K562 (cell line): ENCODE data around the gene TMEM114. TPM values are rescaled to one million over a fixed set of nuclear protein-coding genes. Genes with fewer than 3 reads are reported as not detected.

ENCODE experiments used
- CTBP1 ChIP-seq: fragments of 450-650 bp; IDR thresholded peaks from 2 replicates; pipeline ENCODE4 v1.6.1; 2016; ENCODE audit warnings: borderline replicate concordance
- FUS ChIP-seq: fragments of 200-400 bp; formaldehyde crosslinking; optimal IDR thresholded peaks from 2 replicates; pipeline ENCODE3; 2017; ENCODE audit warnings: low read depth, low read length
- HNRNPH1 ChIP-seq: fragments of 200-400 bp; formaldehyde crosslinking; optimal IDR thresholded peaks from 2 replicates; pipeline ENCODE3; 2017; ENCODE audit warnings: low read depth, mild to moderate bottlenecking, low read length, moderate library complexity
- ILK ChIP-seq: fragments of 450-650 bp; IDR thresholded peaks from 2 replicates; pipeline ENCODE4 v1.6.1; 2016; ENCODE audit warnings: missing genetic modification characterization, low read depth, mild to moderate bottlenecking, missing compliant biosample characterization, moderate library complexity, borderline replicate concordance
- L3MBTL2 ChIP-seq: fragments of 450-650 bp; IDR thresholded peaks from 2 replicates; pipeline ENCODE4 v1.6.1; 2016; ENCODE audit warnings: mild to moderate bottlenecking, moderate library complexity
- NFE2 ChIP-seq: IDR thresholded peaks from 2 replicates; pipeline ENCODE4 v1.6.1; 2014; ENCODE audit warnings: antibody characterized with exemption, low read depth
- PHF8 ChIP-seq: fragments of 200-600 bp; sonication (generic); IDR thresholded peaks from 2 replicates; pipeline ENCODE4 v1.6.1; 2012; ENCODE audit warnings: mixed run types, mild to moderate bottlenecking, inconsistent platforms, low read length, moderate library complexity, borderline replicate concordance
- RBBP5 ChIP-seq: fragments of 200-600 bp; sonication (generic); IDR thresholded peaks from 2 replicates; pipeline ENCODE4 v1.6.1; 2012; ENCODE audit warnings: borderline replicate concordance, mild to moderate bottlenecking, low read length, control low read depth, inconsistent platforms; ENCODE audit not compliant: insufficient read depth, poor library complexity, severe bottlenecking
- TARDBP ChIP-seq: fragments of 450-650 bp; IDR thresholded peaks from 2 replicates; pipeline ENCODE4 v1.6.1; 2016
- ZNF23 ChIP-seq: fragments of 250-450 bp; sonication (Bioruptor Pico); IDR thresholded peaks from 2 replicates; pipeline ENCODE4 v1.4.0; 2020; ENCODE audit warnings: mild to moderate bottlenecking
- ZNF408 ChIP-seq: fragments of 250-450 bp; sonication (Bioruptor Pico); IDR thresholded peaks from 2 replicates; pipeline ENCODE4 v1.4.0; 2020; ENCODE audit warnings: low read depth, mild to moderate bottlenecking, moderate library complexity
- polyA plus RNA-seq, 8 experiments: library from polyadenylated mRNA; depleted of rRNA in 4 of 8; stranded (reverse) in 5 of 8; unstranded in 3 of 8; fragments of >200 nt; fragmentation: Nextera tagmentation in 2 of 8; fragmentation: Illumina TruSeq in 1 of 8; extraction: Ambion mirVana in 2 of 8; extraction: Trizol in 1 of 8; gene quantifications; 2 replicates each; pipeline versions ENCODE4 v1.2.1 to v1.2.3, GENCODE V29; 2011 to 2014; ENCODE audit warnings: inconsistent platforms in 1 of 8, missing spikeins in 1 of 8
- total RNA-seq, 7 experiments: library from RNA; depleted of rRNA in 6 of 7; stranded (reverse); fragments of >200 nt in 6 of 7; fragmentation: Illumina TruSeq in 2 of 7; extraction: Trizol in 2 of 7; gene quantifications; 2 replicates each; pipeline versions ENCODE4 v1.2.1 to v1.2.3, GENCODE V29; 2011 to 2021; ENCODE audit warnings: low replicate concordance in 1 of 7
- TF ChIP-seq, protein P1 (sequence below): sonication (generic); formaldehyde crosslinking; IDR thresholded peaks from 2 replicates; pipeline ENCODE4 v1.8.0; 2022; ENCODE audit warnings: missing genetic modification reagents, mild to moderate bottlenecking, borderline replicate concordance
- TF ChIP-seq, protein P2 (sequence below): sonication (generic); formaldehyde crosslinking; IDR thresholded peaks from 2 replicates; pipeline ENCODE4 v1.8.0; 2022; ENCODE audit warnings: mild to moderate bottlenecking, missing genetic modification reagents, borderline replicate concordance
- TF ChIP-seq, protein P3 (sequence below): fragments of 250-450 bp; sonication (Bioruptor Pico); IDR thresholded peaks from 2 replicates; pipeline ENCODE4 v1.9.0; 2021; ENCODE audit warnings: mild to moderate bottlenecking, inconsistent platforms
- TF ChIP-seq, protein P4 (sequence below): fragments of 250-450 bp; sonication (Bioruptor Pico); IDR thresholded peaks from 2 replicates; pipeline ENCODE4 v1.8.0; 2021; ENCODE audit warnings: moderate library complexity, mild to moderate bottlenecking, inconsistent platforms
- TF ChIP-seq, protein P5 (sequence below): sonication (generic); formaldehyde crosslinking; IDR thresholded peaks from 2 replicates; pipeline ENCODE4 v1.9.0; 2022; ENCODE audit warnings: mild to moderate bottlenecking, missing genetic modification reagents
- TF ChIP-seq, protein P6 (sequence below): fragments of 200-400 bp; formaldehyde crosslinking; IDR thresholded peaks from 2 replicates; pipeline ENCODE4 v1.6.1; 2017; ENCODE audit warnings: mild to moderate bottlenecking, low read depth, low read length, moderate library complexity

TMEM114 gene
- total and polyA plus RNA-seq, 9 of the 15 experiments (the other 6 are each of a cell fraction or from before 2014, with no cell fraction given): not detected

DNA sequence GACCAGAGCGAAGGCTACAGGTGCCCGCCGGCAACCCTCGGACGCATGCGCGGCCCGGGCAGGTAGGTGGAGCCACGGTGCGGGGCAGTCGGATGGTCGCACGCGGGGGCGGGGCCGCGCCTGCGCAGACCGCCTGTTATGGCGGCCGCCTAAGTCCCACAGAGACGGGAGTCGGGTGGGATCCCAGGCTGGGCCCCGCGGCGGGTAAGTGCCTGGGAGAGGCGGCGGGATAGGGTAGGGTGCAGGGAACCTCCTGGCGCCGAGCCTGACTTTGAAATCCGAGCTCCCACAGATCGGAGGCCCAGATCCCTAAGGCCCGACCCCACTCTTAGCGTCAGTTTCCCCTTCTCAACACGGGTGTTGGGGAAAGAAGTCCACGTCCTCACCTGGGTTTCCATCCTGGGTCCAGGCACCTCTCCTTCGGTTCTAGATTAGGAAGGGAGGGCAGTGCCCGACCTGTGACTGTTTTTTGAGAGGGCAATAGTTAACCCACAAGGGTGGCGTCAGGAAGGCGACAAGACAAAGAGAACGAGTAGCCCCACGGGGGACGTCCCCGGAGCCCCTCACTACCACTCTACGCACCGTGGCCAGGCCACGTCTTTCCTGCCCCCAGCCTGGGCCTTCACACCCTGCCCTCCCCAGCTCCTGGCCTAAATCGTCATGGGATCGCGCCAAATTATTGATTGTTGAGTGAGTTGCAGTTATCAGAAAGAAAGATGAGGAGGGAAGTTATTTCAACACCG, 31.4 kb upstream of the TMEM114 start, which contains the start of gene METTL22 (continued):
- TF ChIP-seq, protein P1, sequence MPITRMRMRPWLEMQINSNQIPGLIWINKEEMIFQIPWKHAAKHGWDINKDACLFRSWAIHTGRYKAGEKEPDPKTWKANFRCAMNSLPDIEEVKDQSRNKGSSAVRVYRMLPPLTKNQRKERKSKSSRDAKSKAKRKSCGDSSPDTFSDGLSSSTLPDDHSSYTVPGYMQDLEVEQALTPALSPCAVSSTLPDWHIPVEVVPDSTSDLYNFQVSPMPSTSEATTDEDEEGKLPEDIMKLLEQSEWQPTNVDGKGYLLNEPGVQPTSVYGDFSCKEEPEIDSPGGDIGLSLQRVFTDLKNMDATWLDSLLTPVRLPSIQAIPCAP: no peak
- TF ChIP-seq, protein P2, sequence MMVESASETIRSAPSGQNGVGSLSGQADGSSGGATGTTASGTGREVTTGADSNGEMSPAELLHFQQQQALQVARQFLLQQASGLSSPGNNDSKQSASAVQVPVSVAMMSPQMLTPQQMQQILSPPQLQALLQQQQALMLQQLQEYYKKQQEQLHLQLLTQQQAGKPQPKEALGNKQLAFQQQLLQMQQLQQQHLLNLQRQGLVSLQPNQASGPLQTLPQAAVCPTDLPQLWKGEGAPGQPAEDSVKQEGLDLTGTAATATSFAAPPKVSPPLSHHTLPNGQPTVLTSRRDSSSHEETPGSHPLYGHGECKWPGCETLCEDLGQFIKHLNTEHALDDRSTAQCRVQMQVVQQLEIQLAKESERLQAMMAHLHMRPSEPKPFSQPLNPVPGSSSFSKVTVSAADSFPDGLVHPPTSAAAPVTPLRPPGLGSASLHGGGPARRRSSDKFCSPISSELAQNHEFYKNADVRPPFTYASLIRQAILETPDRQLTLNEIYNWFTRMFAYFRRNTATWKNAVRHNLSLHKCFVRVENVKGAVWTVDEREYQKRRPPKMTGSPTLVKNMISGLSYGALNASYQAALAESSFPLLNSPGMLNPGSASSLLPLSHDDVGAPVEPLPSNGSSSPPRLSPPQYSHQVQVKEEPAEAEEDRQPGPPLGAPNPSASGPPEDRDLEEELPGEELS (CRISPR knock-in tag): no peak
- TF ChIP-seq TARDBP: no peak
- no peak for TF ChIP-seq HNRNPH1
- TF ChIP-seq, protein P3, sequence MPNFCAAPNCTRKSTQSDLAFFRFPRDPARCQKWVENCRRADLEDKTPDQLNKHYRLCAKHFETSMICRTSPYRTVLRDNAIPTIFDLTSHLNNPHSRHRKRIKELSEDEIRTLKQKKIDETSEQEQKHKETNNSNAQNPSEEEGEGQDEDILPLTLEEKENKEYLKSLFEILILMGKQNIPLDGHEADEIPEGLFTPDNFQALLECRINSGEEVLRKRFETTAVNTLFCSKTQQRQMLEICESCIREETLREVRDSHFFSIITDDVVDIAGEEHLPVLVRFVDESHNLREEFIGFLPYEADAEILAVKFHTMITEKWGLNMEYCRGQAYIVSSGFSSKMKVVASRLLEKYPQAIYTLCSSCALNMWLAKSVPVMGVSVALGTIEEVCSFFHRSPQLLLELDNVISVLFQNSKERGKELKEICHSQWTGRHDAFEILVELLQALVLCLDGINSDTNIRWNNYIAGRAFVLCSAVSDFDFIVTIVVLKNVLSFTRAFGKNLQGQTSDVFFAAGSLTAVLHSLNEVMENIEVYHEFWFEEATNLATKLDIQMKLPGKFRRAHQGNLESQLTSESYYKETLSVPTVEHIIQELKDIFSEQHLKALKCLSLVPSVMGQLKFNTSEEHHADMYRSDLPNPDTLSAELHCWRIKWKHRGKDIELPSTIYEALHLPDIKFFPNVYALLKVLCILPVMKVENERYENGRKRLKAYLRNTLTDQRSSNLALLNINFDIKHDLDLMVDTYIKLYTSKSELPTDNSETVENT (CRISPR knock-in tag): peak; percentile 65; the same call in 1 of the 2 replicates
- TF ChIP-seq PHF8: peak; percentile 94; the same call in 1 of the 2 replicates
- TF ChIP-seq ZNF408 (CRISPR knock-in tag): no peak
- TF ChIP-seq RBBP5: peak; percentile 79
- TF ChIP-seq ZNF23 (CRISPR knock-in tag): no peak
- no peak; the same call in 1 of the 2 replicates for TF ChIP-seq L3MBTL2
- TF ChIP-seq, protein P4, sequence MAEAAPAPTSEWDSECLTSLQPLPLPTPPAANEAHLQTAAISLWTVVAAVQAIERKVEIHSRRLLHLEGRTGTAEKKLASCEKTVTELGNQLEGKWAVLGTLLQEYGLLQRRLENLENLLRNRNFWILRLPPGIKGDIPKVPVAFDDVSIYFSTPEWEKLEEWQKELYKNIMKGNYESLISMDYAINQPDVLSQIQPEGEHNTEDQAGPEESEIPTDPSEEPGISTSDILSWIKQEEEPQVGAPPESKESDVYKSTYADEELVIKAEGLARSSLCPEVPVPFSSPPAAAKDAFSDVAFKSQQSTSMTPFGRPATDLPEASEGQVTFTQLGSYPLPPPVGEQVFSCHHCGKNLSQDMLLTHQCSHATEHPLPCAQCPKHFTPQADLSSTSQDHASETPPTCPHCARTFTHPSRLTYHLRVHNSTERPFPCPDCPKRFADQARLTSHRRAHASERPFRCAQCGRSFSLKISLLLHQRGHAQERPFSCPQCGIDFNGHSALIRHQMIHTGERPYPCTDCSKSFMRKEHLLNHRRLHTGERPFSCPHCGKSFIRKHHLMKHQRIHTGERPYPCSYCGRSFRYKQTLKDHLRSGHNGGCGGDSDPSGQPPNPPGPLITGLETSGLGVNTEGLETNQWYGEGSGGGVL (CRISPR knock-in tag): no peak
- no peak for TF ChIP-seq NFE2
- TF ChIP-seq CTBP1: peak; percentile 32; the same call in 1 of the 2 replicates
- no peak for TF ChIP-seq ILK (tag)
- no peak for TF ChIP-seq FUS
- TF ChIP-seq, protein P5, sequence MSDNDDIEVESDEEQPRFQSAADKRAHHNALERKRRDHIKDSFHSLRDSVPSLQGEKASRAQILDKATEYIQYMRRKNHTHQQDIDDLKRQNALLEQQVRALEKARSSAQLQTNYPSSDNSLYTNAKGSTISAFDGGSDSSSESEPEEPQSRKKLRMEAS: 0 out of 2 replicates have a peak, but pooled peaks have one; percentile 25
- TF ChIP-seq, protein P6, sequence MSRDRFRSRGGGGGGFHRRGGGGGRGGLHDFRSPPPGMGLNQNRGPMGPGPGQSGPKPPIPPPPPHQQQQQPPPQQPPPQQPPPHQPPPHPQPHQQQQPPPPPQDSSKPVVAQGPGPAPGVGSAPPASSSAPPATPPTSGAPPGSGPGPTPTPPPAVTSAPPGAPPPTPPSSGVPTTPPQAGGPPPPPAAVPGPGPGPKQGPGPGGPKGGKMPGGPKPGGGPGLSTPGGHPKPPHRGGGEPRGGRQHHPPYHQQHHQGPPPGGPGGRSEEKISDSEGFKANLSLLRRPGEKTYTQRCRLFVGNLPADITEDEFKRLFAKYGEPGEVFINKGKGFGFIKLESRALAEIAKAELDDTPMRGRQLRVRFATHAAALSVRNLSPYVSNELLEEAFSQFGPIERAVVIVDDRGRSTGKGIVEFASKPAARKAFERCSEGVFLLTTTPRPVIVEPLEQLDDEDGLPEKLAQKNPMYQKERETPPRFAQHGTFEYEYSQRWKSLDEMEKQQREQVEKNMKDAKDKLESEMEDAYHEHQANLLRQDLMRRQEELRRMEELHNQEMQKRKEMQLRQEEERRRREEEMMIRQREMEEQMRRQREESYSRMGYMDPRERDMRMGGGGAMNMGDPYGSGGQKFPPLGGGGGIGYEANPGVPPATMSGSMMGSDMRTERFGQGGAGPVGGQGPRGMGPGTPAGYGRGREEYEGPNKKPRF: no peak
